ENCODE data around the gene PCNX3. TPM values are rescaled to one million over a fixed set of nuclear protein-coding genes. Genes with fewer than 3 reads are reported as not detected.

The PCNX3 gene
- total and polyA plus RNA-seq, 12 donors, result 9.0 to 45.0 (median 33.4) TPM

DNA sequence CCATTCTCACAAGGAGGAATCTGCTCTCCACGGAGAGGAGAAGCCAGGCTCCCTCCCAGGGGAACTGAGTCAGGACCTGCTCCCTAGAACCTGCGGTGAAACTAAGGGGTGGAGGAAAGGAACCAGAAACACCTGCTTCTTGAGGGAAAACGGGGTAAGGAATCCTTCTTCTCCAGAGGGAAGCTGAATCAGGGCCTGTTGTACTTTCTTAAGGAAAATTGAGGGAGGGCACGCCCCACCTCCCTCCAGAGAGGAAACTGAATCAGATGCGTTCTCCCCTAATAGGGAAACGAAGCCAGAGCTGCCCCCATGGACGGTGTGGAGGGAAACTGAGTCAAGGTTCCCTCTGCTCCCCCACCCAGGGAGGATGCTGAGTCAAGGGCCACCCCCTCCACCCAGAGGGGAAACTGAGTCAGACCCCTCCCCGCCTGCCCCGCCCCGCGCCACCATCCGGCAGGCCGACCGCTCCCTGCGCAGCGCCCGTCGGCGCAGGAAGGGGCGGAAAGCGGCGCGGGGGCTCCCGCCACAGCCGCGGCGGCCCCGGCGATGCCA, 46.7 kb downstream of the PCNX3 start:
- DNase-seq, result peak in 3 of 7 donors; percentile 31 to 64 (median 46)
- TF ChIP-seq, protein P1, sequence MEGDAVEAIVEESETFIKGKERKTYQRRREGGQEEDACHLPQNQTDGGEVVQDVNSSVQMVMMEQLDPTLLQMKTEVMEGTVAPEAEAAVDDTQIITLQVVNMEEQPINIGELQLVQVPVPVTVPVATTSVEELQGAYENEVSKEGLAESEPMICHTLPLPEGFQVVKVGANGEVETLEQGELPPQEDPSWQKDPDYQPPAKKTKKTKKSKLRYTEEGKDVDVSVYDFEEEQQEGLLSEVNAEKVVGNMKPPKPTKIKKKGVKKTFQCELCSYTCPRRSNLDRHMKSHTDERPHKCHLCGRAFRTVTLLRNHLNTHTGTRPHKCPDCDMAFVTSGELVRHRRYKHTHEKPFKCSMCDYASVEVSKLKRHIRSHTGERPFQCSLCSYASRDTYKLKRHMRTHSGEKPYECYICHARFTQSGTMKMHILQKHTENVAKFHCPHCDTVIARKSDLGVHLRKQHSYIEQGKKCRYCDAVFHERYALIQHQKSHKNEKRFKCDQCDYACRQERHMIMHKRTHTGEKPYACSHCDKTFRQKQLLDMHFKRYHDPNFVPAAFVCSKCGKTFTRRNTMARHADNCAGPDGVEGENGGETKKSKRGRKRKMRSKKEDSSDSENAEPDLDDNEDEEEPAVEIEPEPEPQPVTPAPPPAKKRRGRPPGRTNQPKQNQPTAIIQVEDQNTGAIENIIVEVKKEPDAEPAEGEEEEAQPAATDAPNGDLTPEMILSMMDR (IDR thresholded peaks at IDR 0.05), result no peak
- Histone ChIP-seq H3K36me3 (replicated peaks in 1 of 2) (peaks cover 0 to 40% of the 10 kb centered on the region in 2 donors), H3K4me3 (peak overlapping the region; percentile 39 to 97 (median 83)), H3K9me3 (replicated peaks in 1 of 3) (no peaks in the 10 kb centered on the region), H3K4me1 (replicated peaks in 1 of 2) (peaks cover 10 to 22% of the 10 kb centered on the region in 2 donors), H3K27ac (peak overlapping the region; percentile 94 to 100 (median 98)), H3K27me3 (no peaks in the 10 kb centered on the region)
- intact Hi-C loops (cut with DNase I), result no loop called here
- 0 to 2% (median 1%) methylated on average over 7 to 29 of the region's 29 CpGs for WGBS, 4 donors

DNA sequence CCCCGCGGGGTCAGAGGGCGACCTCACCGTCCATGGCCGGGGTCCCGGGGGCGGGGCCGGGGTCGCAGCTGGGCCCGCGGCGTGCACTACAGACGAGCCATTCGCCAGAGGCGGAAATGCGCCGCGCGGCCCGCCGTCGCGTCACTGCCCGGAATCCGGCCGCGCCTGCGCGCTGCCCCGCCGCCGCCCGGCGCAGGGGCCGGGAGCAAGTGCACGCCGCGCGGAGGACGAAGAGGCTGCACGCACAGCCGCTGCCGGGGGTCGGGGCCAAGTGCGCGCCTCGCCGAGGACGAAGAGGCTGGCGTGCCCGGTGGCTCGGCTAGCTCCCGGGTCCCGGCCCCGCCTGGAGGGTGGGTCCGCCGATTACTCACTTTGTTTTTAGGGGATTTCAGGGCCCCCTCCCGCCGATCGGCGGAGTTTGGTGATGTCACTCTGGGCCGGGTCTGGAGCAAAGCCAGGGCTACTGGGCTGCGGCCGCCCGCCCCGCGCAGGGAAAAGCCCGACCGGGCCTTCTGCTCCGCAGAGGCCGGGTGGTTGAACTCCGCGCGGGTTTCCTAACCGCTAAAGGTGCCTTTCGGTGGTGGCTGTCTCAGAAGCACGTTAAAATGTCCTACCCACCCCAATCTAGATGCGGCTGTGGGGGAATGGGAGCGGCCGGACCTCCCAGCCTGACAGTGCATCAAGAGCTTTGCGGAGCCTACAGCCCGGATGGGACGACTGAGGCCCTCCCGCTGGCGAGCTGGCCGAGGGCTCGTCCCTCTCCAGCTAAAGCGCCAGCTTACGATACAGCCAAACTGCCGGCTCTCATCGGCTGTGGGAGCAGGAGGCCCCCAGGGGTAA, 47.4 kb downstream of the PCNX3 start, which contains the start of gene RELA:
RELA (minus strand) TSS at position 118 of the 840 bp plus-strand sequence; CDS start at position 34, 84 bp downstream.
- WGBS, 4 donors, result 0 to 1% (median 1%) methylated on average over 12 to 91 of the region's 91 CpGs
- Histone ChIP-seq H3K4me3 (peak within 1 kb of the TSS; percentile 39 to 97 (median 83)), H3K4me1 (replicated peaks in 1 of 2) (peaks cover 10 to 22% of the 10 kb centered on the region in 2 donors), H3K9me3 (replicated peaks in 1 of 3) (no peaks in the 10 kb centered on the region), H3K27me3 (no peaks in the 10 kb centered on the region), H3K36me3 (replicated peaks in 1 of 2) (peaks cover 0 to 33% of the 10 kb centered on the region in 2 donors), H3K27ac (peak within 1 kb of the TSS; percentile 94 to 100 (median 98))
- intact Hi-C loops (cut with DNase I), result no loop called here
- peak; percentile 92 to 96 (median 95) for DNase-seq
- TF ChIP-seq, protein P1 (IDR thresholded peaks at IDR 0.05), result peak in 2 of 6 experiments; percentile 7 to 27
- peak; percentile 78 to 90 for TF ChIP-seq POLR2A (IDR thresholded peaks at IDR 0.05)

DNA sequence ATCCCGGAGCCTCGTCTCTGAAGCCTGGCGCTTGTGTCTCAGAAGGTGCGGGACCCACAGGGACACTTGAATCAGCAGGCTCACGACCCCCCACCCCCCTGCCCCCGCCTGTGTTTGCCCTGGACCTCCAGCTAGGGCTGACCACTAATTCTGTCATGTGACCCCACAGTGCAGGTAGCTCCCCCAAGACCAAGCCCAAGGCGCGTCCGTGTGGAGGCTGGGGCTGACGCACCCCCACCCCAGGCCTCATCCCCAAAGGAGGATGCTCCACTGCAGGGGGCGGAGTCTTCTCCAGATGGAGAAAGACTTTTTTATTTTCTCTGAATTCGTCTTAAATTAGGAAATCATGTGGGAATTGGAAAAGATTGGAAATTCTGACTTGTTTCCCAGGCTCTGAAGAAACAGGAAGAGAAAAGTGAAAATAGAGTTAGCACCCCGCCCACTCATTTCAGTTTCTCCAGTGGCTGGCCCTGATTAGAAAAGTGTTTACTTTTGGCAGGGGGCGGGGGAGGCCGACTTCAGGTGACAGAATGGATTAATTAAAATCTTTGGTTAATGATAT, 48.1 kb downstream of the PCNX3 start:
- intact Hi-C loops (cut with DNase I), result no loop called here
- WGBS, 4 donors, result 5 to 12% (median 6%) methylated on average over 5 to 15 of the region's 15 CpGs
- DNase-seq, result peak; percentile 58 to 75 (median 66)

More for the DNA sequence above, 48.1 kb downstream of the PCNX3 start:
- peak overlapping the region in 3 of 4 donors; percentile 27 to 97 (median 39) for H3K4me3 ChIP-seq
- H3K9me3 ChIP-seq (replicated peaks in 1 of 3), result no peaks in the 10 kb centered on the region
- H3K4me1 ChIP-seq (replicated peaks in 1 of 2), result peaks cover 10 to 22% of the 10 kb centered on the region in 2 donors
- TF ChIP-seq, protein P1 (IDR thresholded peaks at IDR 0.05), result no peak
- no peak for TF ChIP-seq POLR2A (IDR thresholded peaks at IDR 0.05)
- peaks cover 0 to 26% of the 10 kb centered on the region in 2 donors for H3K36me3 ChIP-seq (replicated peaks in 1 of 2)
- peak overlapping the region; percentile 94 to 100 (median 98) for H3K27ac ChIP-seq
- no peaks in the 10 kb centered on the region for H3K27me3 ChIP-seq
